ENCODE results near the gene MLC1.

GRCh38 chr22:50080077-50080465 lies 5.2 kb downstream of the MLC1 start:
- TF ChIP-seq NFE2L2 (IDR thresholded peaks at IDR 0.05; ENCODE audit: low read depth, low read length): no peak
- TF ChIP-seq CEBPB (IDR thresholded peaks at IDR 0.05; ENCODE audit: low read depth, low read length): no peak
- TF ChIP-seq CTCF (conservative IDR thresholded peaks at IDR 0.05; ENCODE audit: low read depth, low read length): no peak
- no peak for TF ChIP-seq MXI1 (IDR thresholded peaks at IDR 0.05; ENCODE audit: borderline replicate concordance, low read depth, low read length)
- TF ChIP-seq, protein P1, sequence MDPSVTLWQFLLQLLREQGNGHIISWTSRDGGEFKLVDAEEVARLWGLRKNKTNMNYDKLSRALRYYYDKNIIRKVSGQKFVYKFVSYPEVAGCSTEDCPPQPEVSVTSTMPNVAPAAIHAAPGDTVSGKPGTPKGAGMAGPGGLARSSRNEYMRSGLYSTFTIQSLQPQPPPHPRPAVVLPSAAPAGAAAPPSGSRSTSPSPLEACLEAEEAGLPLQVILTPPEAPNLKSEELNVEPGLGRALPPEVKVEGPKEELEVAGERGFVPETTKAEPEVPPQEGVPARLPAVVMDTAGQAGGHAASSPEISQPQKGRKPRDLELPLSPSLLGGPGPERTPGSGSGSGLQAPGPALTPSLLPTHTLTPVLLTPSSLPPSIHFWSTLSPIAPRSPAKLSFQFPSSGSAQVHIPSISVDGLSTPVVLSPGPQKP (IDR thresholded peaks at IDR 0.05; ENCODE audit: borderline replicate concordance, low read depth, low read length): no peak
- TF ChIP-seq RAD21 (IDR thresholded peaks at IDR 0.05; ENCODE audit: low read length): no peak
- no peak for TF ChIP-seq POLR2A (IDR thresholded peaks at IDR 0.05; ENCODE audit: low read depth, low read length)
- TF ChIP-seq FOS (IDR thresholded peaks at IDR 0.05; ENCODE audit: low read depth, low read length): no peak
- no peak for TF ChIP-seq MAFK (IDR thresholded peaks at IDR 0.05; ENCODE audit: low read depth, low read length)
- TF ChIP-seq BHLHE40 (IDR thresholded peaks at IDR 0.05; ENCODE audit: low read depth, low read length): no peak
- TF ChIP-seq, protein P2, sequence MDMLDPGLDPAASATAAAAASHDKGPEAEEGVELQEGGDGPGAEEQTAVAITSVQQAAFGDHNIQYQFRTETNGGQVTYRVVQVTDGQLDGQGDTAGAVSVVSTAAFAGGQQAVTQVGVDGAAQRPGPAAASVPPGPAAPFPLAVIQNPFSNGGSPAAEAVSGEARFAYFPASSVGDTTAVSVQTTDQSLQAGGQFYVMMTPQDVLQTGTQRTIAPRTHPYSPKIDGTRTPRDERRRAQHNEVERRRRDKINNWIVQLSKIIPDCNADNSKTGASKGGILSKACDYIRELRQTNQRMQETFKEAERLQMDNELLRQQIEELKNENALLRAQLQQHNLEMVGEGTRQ (IDR thresholded peaks at IDR 0.05; ENCODE audit: low read depth, low read length): no peak
